Brain microvascular endothelial cell (primary cell): ENCODE measurements around the gene CTNND2.
"Not testable (repeated sequence)": the region's sequence is repeated elsewhere in the genome, so short reads cannot be mapped to it uniquely, and the experiment has no call there.

Experiments used
- DNase-seq: peaks from one replicate; pipeline ENCODE4 v3.0.0-alpha.2; 2020
- H3K27ac ChIP-seq: fragments of 250-450 bp; sonication (Bioruptor Pico); 2 replicates; pipeline ENCODE4 v1.5.1; 2020; ENCODE audit warnings: mild to moderate bottlenecking, moderate library complexity
- H3K27me3 ChIP-seq: fragments of 250-450 bp; sonication (Bioruptor Pico); replicated peaks from 2 replicates; pipeline ENCODE4 v1.5.1; 2020; ENCODE audit warnings: mild to moderate bottlenecking
- H3K36me3 ChIP-seq: fragments of 250-450 bp; sonication (Bioruptor Pico); replicated peaks from 2 replicates; pipeline ENCODE4 v1.5.1; 2020; ENCODE audit warnings: mild to moderate bottlenecking
- H3K4me3 ChIP-seq: 2 replicates; pipeline ENCODE4 v1.5.1; 2011; ENCODE audit warnings: low read depth, mild to moderate bottlenecking, control low read depth, low read length, moderate library complexity
- CTCF ChIP-seq: IDR thresholded peaks from 2 replicates; pipeline ENCODE4 v1.5.1; 2011; ENCODE audit warnings: low read depth, mild to moderate bottlenecking, moderate library complexity, low read length, control low read depth, inconsistent platforms; ENCODE audit errors: missing control alignments
- in situ Hi-C: cut with HindIII; loops from 2 replicates; pipeline ENCODE4 v1.10.0; 2017; ENCODE audit warnings: low sequenced_read_pairs, low pct_ligation_motif_present

The CTNND2 gene

GRCh38 chr5:11329679-11330078 lies 574.6 kb downstream of the CTNND2 start:
- Histone ChIP-seq H3K27ac (no peak overlapping the region), H3K27me3 (no peaks in the 10 kb centered on the region), H3K36me3 (no peaks in the 10 kb centered on the region), H3K4me3 (no peak overlapping the region)
- TF ChIP-seq CTCF, result no peak
- in situ Hi-C loops, result no loop called here
- DNase-seq, result no peak

- in situ Hi-C loops, result no loop called here
Measured at GRCh38 chr5:11324521-11325289, 579.5 kb downstream of the CTNND2 start.

GRCh38 chr5:11323761-11324160 lies 580.5 kb downstream of the CTNND2 start:
- DNase-seq, result no peak
- Histone ChIP-seq H3K27ac (no peak overlapping the region), H3K27me3 (no peaks in the 10 kb centered on the region), H3K36me3 (no peaks in the 10 kb centered on the region), H3K4me3 (no peak overlapping the region)
- no peak for TF ChIP-seq CTCF
- in situ Hi-C loops, result no loop called here

More at GRCh38 chr5:11324521-11325289, 579.5 kb downstream of the CTNND2 start:
- DNase-seq, result no peak
- Histone ChIP-seq H3K4me3 (no peak overlapping the region), H3K36me3 (no peaks in the 10 kb centered on the region), H3K27me3 (no peaks in the 10 kb centered on the region), H3K27ac (no peak overlapping the region)
- no peak for TF ChIP-seq CTCF

GRCh38 chr5:11322133-11322532 lies 582.1 kb downstream of the CTNND2 start:
- no peak overlapping the region for H3K4me3 ChIP-seq
- H3K36me3 ChIP-seq, result no peaks in the 10 kb centered on the region
- no peaks in the 10 kb centered on the region for H3K27me3 ChIP-seq
- H3K27ac ChIP-seq, result no peak overlapping the region
- DNase-seq, result no peak
- in situ Hi-C loops, result no loop called here
- no peak for TF ChIP-seq CTCF

GRCh38 chr5:11319836-11320580 lies 584.2 kb downstream of the CTNND2 start:
- in situ Hi-C loops, result no loop called here
- Histone ChIP-seq H3K27me3 (no peaks in the 10 kb centered on the region), H3K36me3 (no peaks in the 10 kb centered on the region), H3K27ac (no peak overlapping the region), H3K4me3 (no peak overlapping the region)
- no peak for DNase-seq
- TF ChIP-seq CTCF, result no peak

- H3K4me3 ChIP-seq, H3K27ac ChIP-seq, in situ Hi-C loops, H3K27me3 ChIP-seq, DNase-seq, H3K36me3 ChIP-seq: not testable (repeated sequence)
Measured at GRCh38 chr5:11313694-11314093, 590.6 kb downstream of the CTNND2 start.
